Measurements from ENCODE around the gene GPRC6A. TPM values are rescaled to one million over a fixed set of nuclear protein-coding genes. Genes with fewer than 3 reads are reported as not detected.
A peak's percentile ranks its signal among the peaks of the same experiment; 100 is the strongest.

GPRC6A gene
- total and polyA plus RNA-seq, 8 donors = not detected

DNA sequence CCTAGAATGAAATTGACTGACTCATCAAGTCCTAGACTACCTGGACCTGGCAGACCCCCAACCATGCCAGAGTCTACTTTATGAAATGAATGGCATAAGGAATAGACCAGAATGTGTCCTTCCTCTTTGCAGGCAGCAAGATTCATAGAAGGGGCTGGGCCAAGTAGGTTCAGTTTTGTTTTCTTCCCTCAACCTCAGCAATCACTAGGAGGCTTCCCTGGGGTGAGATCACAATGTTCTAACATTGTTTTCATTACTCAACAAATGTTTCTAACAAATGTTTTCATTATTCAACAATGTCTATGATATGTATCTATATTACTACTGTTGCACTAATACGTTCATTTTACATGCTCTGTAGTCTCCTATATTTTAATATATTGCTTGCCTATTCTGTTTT, 55.0 kb downstream of the GPRC6A start:
- H3K27ac ChIP-seq = no peak overlapping the region
- DNase-seq = no peak
- intact Hi-C loops (cut with DNase I; ENCODE audit: low total_unique reads) = no loop called here
- no peaks in the 10 kb centered on the region for H3K36me3 ChIP-seq
- H3K9me3 ChIP-seq = no peaks in the 10 kb centered on the region
- no peaks in the 10 kb centered on the region for H3K27me3 ChIP-seq
- H3K4me3 ChIP-seq = no peak overlapping the region
- TF ChIP-seq, protein P1, sequence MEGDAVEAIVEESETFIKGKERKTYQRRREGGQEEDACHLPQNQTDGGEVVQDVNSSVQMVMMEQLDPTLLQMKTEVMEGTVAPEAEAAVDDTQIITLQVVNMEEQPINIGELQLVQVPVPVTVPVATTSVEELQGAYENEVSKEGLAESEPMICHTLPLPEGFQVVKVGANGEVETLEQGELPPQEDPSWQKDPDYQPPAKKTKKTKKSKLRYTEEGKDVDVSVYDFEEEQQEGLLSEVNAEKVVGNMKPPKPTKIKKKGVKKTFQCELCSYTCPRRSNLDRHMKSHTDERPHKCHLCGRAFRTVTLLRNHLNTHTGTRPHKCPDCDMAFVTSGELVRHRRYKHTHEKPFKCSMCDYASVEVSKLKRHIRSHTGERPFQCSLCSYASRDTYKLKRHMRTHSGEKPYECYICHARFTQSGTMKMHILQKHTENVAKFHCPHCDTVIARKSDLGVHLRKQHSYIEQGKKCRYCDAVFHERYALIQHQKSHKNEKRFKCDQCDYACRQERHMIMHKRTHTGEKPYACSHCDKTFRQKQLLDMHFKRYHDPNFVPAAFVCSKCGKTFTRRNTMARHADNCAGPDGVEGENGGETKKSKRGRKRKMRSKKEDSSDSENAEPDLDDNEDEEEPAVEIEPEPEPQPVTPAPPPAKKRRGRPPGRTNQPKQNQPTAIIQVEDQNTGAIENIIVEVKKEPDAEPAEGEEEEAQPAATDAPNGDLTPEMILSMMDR (IDR thresholded peaks at IDR 0.05) = no peak
- TF ChIP-seq POLR2AphosphoS5 (IDR thresholded peaks at IDR 0.05) (no peak), EP300 (IDR thresholded peaks at IDR 0.05) (no peak), POLR2A (IDR thresholded peaks at IDR 0.05) (no peak)
- WGBS, 5 donors = 70 to 90% (median 81%) methylated on average over 1 of the region's 1 CpG
- H3K4me1 ChIP-seq = no peaks in the 10 kb centered on the region

DNA sequence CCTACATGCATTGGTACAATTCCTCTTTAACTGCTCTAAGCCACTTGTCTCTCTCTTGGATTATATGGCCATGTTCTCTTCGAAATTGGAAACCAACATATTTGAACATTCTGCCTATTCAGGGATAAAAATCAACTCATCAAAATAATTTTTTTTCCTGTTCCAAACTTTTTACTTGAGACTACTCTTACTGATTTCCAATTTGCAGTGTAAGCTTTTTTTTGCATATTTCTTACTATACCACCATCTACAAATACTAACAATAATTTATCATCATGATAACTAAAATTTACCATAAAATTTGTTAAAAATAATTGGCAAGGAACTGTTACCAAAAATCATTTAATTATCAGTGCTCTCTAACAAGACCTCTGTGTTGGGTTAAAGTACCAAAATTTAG, 56.4 kb downstream of the GPRC6A start:
- H3K4me3 ChIP-seq = no peak overlapping the region
- H3K9me3 ChIP-seq = no peaks in the 10 kb centered on the region
- TF ChIP-seq POLR2AphosphoS5 (IDR thresholded peaks at IDR 0.05) (no peak), POLR2A (IDR thresholded peaks at IDR 0.05) (no peak), EP300 (IDR thresholded peaks at IDR 0.05) (no peak)
- TF ChIP-seq, protein P1 (IDR thresholded peaks at IDR 0.05) = no peak
- no peaks in the 10 kb centered on the region for H3K27me3 ChIP-seq
- WGBS, 5 donors = 72 to 88% (median 80%) methylated on average over 1 of the region's 1 CpG
- intact Hi-C loops (cut with DNase I; ENCODE audit: low total_unique reads) = no loop called here
- H3K4me1 ChIP-seq = no peaks in the 10 kb centered on the region
- no peaks in the 10 kb centered on the region for H3K36me3 ChIP-seq
- DNase-seq = no peak
- H3K27ac ChIP-seq = no peak overlapping the region

DNA sequence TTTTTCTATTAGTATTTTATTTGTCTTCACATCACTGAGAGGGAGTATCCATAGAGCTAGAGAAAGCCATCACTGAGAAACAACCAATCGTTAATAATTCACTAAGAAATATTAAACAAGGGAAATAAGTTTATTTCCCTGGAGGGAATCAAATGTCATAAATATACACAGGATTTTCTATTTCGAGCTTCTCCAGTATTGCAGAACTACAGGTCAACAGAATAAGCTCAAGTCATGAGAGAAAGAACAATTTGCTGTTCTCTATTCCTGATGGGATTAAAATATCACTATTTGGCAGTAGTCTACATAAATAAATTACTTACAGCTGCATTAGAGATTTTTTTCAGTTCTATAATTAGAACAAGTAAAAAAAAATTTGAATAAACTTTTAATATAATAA, 61.2 kb downstream of the GPRC6A start:
- Histone ChIP-seq H3K4me1 (peaks cover 6 to 18% (median 15%) of the 10 kb centered on the region in 4 donors), H3K36me3 (no peaks in the 10 kb centered on the region), H3K27ac (no peak overlapping the region), H3K27me3 (peaks cover 0 to 34% (median 21%) of the 10 kb centered on the region in 3 donors), H3K4me3 (no peak overlapping the region), H3K9me3 (no peaks in the 10 kb centered on the region)
- DNase-seq = peak in 1 of 2 donors; percentile 25
- intact Hi-C loops (cut with DNase I; ENCODE audit: low total_unique reads) = no loop called here
- TF ChIP-seq POLR2A (IDR thresholded peaks at IDR 0.05) (no peak), EP300 (IDR thresholded peaks at IDR 0.05) (no peak), POLR2AphosphoS5 (IDR thresholded peaks at IDR 0.05) (no peak)
- TF ChIP-seq, protein P1 (IDR thresholded peaks at IDR 0.05) = no peak
- WGBS, 5 donors = 56 to 72% (median 70%) methylated on average over 2 of the region's 2 CpGs

DNA sequence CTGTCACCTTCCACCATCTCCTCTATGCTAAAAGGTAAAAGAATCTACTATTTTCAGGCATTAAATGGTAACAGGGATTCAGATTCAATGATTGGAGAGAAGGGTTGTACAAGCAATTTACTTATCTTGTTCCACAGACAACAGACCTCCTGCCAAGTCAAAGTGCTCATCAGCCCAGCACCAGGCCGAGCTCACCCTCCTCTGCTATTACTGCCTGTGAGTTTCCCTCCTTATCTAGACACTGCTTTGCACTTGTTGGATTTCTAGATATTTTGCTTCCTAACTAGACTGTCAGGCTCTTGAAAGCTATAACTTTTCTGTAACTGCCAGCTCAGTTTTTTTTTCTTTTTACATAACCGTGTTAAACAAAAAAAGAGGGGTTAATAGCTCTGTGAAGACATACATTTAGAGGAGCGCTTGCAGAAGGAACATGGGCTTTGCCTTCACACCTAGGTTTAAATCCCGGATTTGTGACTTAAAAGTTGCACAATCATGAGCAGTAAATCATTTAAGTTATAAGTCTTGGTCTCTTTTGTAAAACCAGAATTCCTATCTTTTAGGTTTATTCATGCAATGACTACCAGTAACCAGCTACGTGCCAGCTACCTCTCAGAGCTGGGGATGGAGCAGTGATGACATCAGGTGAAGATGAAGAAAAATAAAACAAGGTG, 62.2 kb downstream of the GPRC6A start:
- Histone ChIP-seq H3K36me3 (no peaks in the 10 kb centered on the region), H3K27me3 (peaks cover 0 to 34% (median 21%) of the 10 kb centered on the region in 3 donors), H3K27ac (no peak overlapping the region), H3K4me3 (no peak overlapping the region), H3K4me1 (peaks cover 6 to 18% (median 15%) of the 10 kb centered on the region in 4 donors), H3K9me3 (no peaks in the 10 kb centered on the region)
- no peak for DNase-seq
- TF ChIP-seq EP300 (IDR thresholded peaks at IDR 0.05) = no peak
- TF ChIP-seq POLR2AphosphoS5 (IDR thresholded peaks at IDR 0.05) = no peak
- TF ChIP-seq POLR2A (IDR thresholded peaks at IDR 0.05) = no peak
- TF ChIP-seq, protein P1 (IDR thresholded peaks at IDR 0.05) = no peak
- intact Hi-C loops (cut with DNase I; ENCODE audit: low total_unique reads) = no loop called here
- 73 to 82% (median 79%) methylated on average over 5 of the region's 5 CpGs for WGBS, 5 donors
